Measurements from ENCODE around the gene ALAS1.
"Not testable (repeated sequence)": the region's sequence is repeated elsewhere in the genome, so short reads cannot be mapped to it uniquely, and the experiment has no call there.

The ALAS1 gene

GRCh38 chr3:52197842-52198625 lies at the start of gene ALAS1:
TSS of gene ALAS1 (plus strand) at chr3:52198160. CDS start at chr3:52199242, 1,082 bp downstream.
- DNase-seq = peak; percentile 84

DNA sequence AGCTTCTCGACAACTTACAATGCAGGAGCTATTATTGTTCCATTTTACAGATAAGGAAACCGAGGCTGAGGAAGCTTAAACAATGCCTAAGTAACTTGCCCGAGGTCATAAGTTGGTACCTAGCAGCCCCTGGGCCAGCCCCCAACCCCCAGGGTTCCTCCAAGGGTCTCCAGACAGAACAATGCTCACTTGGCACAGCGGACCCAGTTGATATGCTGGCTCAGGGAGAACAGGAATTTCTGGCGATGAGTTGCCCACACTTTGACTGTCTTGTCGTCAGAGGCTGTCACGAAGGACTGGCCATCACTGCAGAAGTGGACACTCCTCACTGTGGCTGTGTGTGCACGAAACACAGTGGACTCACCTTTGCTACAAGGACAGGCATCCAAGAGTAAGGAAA lies 48.9 kb upstream of the ALAS1 start:
- DNase-seq = no peak

GRCh38 chr3:52149726-52150125 lies 48.2 kb upstream of the ALAS1 start:
- DNase-seq = no peak

DNA sequence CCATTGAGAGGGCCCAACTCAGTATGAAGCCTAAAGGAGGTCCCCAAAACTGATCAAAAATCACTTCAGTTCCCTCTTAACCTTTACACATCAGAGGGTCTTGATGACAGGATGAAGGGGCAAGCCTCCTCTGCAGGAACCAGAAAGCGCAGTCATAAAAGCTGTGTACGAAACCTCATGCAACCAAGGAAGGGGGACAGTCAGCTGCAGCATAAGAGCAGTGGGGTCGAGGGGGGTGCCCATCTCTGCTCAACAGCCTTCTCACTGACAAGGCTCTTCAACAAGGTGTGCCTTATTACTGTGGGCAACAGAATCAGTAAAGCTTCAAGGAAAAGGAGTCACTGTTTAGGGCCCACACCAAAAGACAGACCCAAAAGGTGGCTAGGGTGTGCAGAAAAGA lies 47.6 kb upstream of the ALAS1 start:
- no peak for DNase-seq

- DNase-seq = no peak
Observed at GRCh38 chr3:52150860-52151259, 47.1 kb upstream of the ALAS1 start.

DNA sequence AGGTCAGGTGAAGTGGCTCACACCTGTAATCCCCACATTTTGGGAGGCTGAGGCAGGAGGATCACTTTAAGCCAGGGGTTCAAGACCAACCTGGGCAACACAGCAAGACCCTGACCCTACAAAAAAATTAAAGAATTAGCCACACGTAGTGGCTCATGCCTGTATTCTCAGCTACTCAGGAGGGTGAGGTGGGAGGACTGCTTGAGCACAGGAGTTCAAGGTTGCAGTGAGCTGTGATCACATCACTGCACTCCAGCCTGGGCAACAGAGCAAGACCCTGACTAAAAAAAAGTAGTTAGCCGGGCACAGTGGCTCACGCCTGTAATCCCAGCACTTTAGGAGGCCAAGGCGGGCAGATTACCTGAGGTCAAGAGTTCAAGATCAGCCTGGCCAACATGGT lies 46.0 kb upstream of the ALAS1 start:
- DNase-seq = not testable (repeated sequence)

- DNase-seq = peak; percentile 64
Observed at GRCh38 chr3:52153389-52154096, 44.4 kb upstream of the ALAS1 start.

GRCh38 chr3:52154135-52155094 lies 43.5 kb upstream of the ALAS1 start, which contains the start of gene POC1A:
TSS of gene POC1A (minus strand) at chr3:52154423. CDS start at chr3:52154372, 51 bp downstream.
- peak; percentile 93 for DNase-seq

- no peak for DNase-seq
Observed at GRCh38 chr3:52155912-52156311, 42.0 kb upstream of the ALAS1 start.

GRCh38 chr3:52159503-52159902 lies 38.5 kb upstream of the ALAS1 start:
- DNase-seq = no peak

- no peak for DNase-seq
Observed at GRCh38 chr3:52162250-52162872, 35.6 kb upstream of the ALAS1 start.

- DNase-seq = no peak
Observed at GRCh38 chr3:52167240-52167639, 30.7 kb upstream of the ALAS1 start.

DNA sequence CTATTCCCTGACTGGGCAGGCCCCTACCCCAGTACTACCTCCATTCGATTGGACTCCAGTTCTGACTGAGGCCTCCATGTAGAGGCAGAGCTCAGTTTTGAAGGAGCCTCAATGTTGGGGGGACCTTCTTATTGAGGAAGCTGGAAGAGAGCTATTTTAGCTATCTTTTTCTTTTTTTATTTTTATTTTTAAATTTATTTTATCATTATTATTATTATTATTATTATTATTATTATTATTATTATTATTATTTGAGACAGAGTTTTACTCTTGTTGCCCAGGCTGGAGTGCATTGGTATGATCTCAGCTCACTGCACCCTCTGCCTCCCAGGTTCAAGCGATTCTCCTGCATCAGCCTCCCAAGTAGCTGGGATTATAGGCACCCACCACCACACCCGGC lies 27.7 kb upstream of the ALAS1 start:
- not testable (repeated sequence) for DNase-seq

GRCh38 chr3:52171514-52172261 lies 26.3 kb upstream of the ALAS1 start:
- peak; percentile 18 for DNase-seq

DNA sequence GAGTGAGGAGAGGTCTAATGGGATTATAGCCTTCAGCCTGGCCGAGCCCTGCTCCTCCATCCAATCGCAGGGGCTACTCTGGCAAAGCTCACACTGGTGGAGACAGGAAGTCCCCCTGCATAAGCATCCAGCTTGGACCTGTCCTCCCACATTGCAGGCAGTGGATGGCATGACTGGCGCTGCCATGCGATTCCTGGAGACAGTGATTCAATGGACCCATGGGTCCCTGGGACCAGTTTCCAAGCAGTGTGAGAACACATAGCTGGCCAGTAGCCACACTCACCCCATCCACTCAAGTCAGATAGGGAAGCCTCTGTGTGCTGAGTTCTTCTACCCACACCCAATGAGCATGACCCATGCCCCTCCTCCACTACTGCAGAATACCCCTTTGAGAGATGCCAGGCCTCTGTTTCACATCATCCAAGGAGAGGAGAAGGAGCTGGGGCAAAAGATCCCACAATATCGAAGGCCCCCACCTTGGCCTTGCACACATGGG lies 25.6 kb upstream of the ALAS1 start:
- no peak for DNase-seq

- no peak for DNase-seq
Observed at GRCh38 chr3:52173101-52173500, 24.9 kb upstream of the ALAS1 start.

DNA sequence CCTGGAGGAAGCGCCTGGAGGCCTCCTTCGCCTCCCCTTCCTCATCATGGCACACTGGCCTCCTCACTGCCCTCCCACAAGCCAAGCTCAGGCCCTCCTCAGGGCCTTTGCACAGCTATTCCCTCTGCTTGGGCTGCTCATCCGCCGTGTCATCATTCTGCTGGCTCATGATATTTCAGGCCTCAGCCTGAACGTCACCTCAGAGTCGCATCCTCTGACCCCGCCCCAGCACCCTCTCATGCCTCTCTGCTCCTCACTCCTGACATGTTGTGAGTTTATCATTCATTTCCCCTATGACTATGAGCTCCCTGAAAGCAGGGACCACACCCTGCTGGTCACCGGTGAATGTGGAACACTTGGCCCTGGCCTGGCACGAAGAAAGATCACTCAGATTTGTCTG lies 23.1 kb upstream of the ALAS1 start:
- no peak for DNase-seq

GRCh38 chr3:52175416-52176179 lies 22.4 kb upstream of the ALAS1 start:
- no peak for DNase-seq

DNA sequence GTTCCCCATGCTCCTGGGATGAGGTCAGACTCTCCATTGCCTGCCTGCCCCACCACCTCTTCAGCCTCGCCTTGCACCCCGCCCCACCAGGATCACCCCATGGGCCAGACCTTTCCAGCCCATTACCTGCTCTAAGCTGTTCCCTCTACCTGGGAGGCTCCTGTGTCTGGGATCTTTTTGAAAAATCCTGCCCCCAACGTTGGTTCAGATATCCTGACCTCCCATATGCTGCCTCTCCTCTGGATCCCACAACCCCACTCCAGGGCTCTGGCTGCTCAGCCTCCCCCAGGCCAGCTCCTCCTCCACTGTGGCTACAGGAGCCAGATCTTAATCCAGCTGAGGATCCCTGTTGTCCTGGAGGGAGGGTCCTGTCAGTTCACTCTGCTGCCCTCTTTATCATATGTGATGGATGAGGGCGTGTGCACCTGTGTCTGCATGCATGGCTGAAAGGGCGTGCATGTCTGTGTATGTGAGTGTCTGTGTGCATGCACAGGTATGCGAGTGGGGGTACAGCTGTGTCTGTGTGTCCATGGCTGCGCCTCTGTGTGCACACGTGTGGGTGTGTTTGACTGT lies 21.7 kb upstream of the ALAS1 start:
- DNase-seq = no peak

GRCh38 chr3:52176951-52177700 lies 20.8 kb upstream of the ALAS1 start:
- peak; percentile 81 for DNase-seq

Measured in DMS53 (cell line).